RWPE2 (cell line): ENCODE data around the gene PLVAP.
A peak's percentile ranks its signal among the peaks of the same experiment; 100 is the strongest.

ENCODE experiments used
- ATAC-seq: fragments of 200-7000 bp; cut with Tn5 transposase; 3 replicates; pipeline ENCODE4 v1.9.1; 2021; ENCODE audit warnings: low read depth
- DNase-seq: peaks from one replicate; pipeline ENCODE4 v3.0.0-alpha.2; 2020; ENCODE audit warnings: low spot score
- H3K27ac ChIP-seq: fragments of 450-650 bp; 2 replicates; pipeline ENCODE4 v1.5.1; 2017; ENCODE audit warnings: mild to moderate bottlenecking; ENCODE audit not compliant: poor library complexity, severe bottlenecking
- H3K27me3 ChIP-seq: fragments of 250-450 bp; sonication (Bioruptor Pico); 2 replicates; pipeline ENCODE4 v1.5.1; 2021; ENCODE audit warnings: mild to moderate bottlenecking, moderate library complexity; ENCODE audit not compliant: insufficient read depth, poor library complexity, severe bottlenecking
- H3K36me3 ChIP-seq: fragments of 250-450 bp; sonication (Bioruptor Pico); 2 replicates; pipeline ENCODE4 v1.5.1; 2020; ENCODE audit warnings: low read depth, mild to moderate bottlenecking, moderate library complexity
- H3K4me1 ChIP-seq: fragments of 250-450 bp; sonication (Bioruptor Pico); 2 replicates; pipeline ENCODE4 v1.5.1; 2021; ENCODE audit warnings: mild to moderate bottlenecking, moderate library complexity; ENCODE audit not compliant: insufficient read depth, poor library complexity, severe bottlenecking
- H3K4me3 ChIP-seq: fragments of 250-450 bp; sonication (Bioruptor Pico); 2 replicates; pipeline ENCODE4 v1.5.1; 2021; ENCODE audit warnings: mild to moderate bottlenecking, moderate library complexity; ENCODE audit not compliant: severe bottlenecking
- H3K9me3 ChIP-seq: fragments of 250-450 bp; sonication (Bioruptor Pico); 2 replicates; pipeline ENCODE4 v1.5.1; 2021; ENCODE audit warnings: mild to moderate bottlenecking, moderate library complexity; ENCODE audit not compliant: severe bottlenecking
- CTCF ChIP-seq: fragments of 450-650 bp; IDR thresholded peaks from one replicate; pipeline ENCODE4 v1.5.1; 2017; ENCODE audit warnings: mild to moderate bottlenecking, moderate library complexity; ENCODE audit not compliant: poor library complexity, severe bottlenecking

Gene PLVAP

GRCh38 chr19:17389957-17390664 is 13.0 kb upstream of the PLVAP start:
- no peaks in the 10 kb centered on the region for H3K9me3 ChIP-seq
- H3K4me1 ChIP-seq: no peaks in the 10 kb centered on the region
- no peak overlapping the region for H3K27ac ChIP-seq
- no peaks in the 10 kb centered on the region for H3K27me3 ChIP-seq
- DNase-seq (no peak), ATAC-seq (no peak)
- peak overlapping the region; percentile 29 for H3K4me3 ChIP-seq
- no peak for TF ChIP-seq CTCF
- no peaks in the 10 kb centered on the region for H3K36me3 ChIP-seq

- no peak for TF ChIP-seq CTCF
- Histone ChIP-seq H3K4me3 (no peak overlapping the region), H3K27ac (no peak overlapping the region), H3K36me3 (no peaks in the 10 kb centered on the region), H3K27me3 (no peaks in the 10 kb centered on the region), H3K9me3 (no peaks in the 10 kb centered on the region), H3K4me1 (no peaks in the 10 kb centered on the region)
- DNase-seq (no peak), ATAC-seq (no peak)
Observed at GRCh38 chr19:17389288-17389687, 12.1 kb upstream of the PLVAP start.

- ATAC-seq (peak; percentile 50; the same call in 1 of the 3 replicates), DNase-seq (no peak)
- H3K36me3 ChIP-seq: no peaks in the 10 kb centered on the region
- no peak overlapping the region for H3K4me3 ChIP-seq
- peak; percentile 86 for TF ChIP-seq CTCF
- H3K4me1 ChIP-seq: no peaks in the 10 kb centered on the region
- H3K27me3 ChIP-seq: no peaks in the 10 kb centered on the region
- H3K27ac ChIP-seq: no peak overlapping the region
- H3K9me3 ChIP-seq: no peaks in the 10 kb centered on the region
Observed at GRCh38 chr19:17385878-17386611, 8.9 kb upstream of the PLVAP start.

GRCh38 chr19:17380426-17381138 is 3.4 kb upstream of the PLVAP start:
- DNase-seq (no peak), ATAC-seq (no peak)
- H3K4me1 ChIP-seq: no peaks in the 10 kb centered on the region
- no peak overlapping the region for H3K27ac ChIP-seq
- H3K4me3 ChIP-seq: no peak overlapping the region
- H3K36me3 ChIP-seq: no peaks in the 10 kb centered on the region
- H3K9me3 ChIP-seq: no peaks in the 10 kb centered on the region
- H3K27me3 ChIP-seq: no peaks in the 10 kb centered on the region
- no peak for TF ChIP-seq CTCF
